ENCODE measurements around the gene GTPBP10.

The GTPBP10 gene

GRCh38 chr7:90351987-90352386 is 5.5 kb downstream of the GTPBP10 start:
- no peak for DNase-seq (ENCODE audit: low spot score)

- no peak for DNase-seq (ENCODE audit: low spot score)
These were observed 36.9 kb downstream of the GTPBP10 start for GRCh38 chr7:90383422-90383821.

GRCh38 chr7:90383861-90384260 is 37.3 kb downstream of the GTPBP10 start:
- no peak for DNase-seq (ENCODE audit: low spot score)

GRCh38 chr7:90384433-90384832 is 37.9 kb downstream of the GTPBP10 start:
- DNase-seq (ENCODE audit: low spot score), result no peak

GRCh38 chr7:90387470-90388240 is 41.1 kb downstream of the GTPBP10 start:
- no peak for DNase-seq (ENCODE audit: low spot score)

- DNase-seq (ENCODE audit: low spot score), result no peak
These were observed 44.4 kb downstream of the GTPBP10 start for GRCh38 chr7:90390926-90391325.

GRCh38 chr7:90391488-90391887 is 45.0 kb downstream of the GTPBP10 start:
- no peak for DNase-seq (ENCODE audit: low spot score)

GRCh38 chr7:90396420-90396819 is 49.9 kb downstream of the GTPBP10 start:
- DNase-seq (ENCODE audit: low spot score), result no peak

GRCh38 chr7:90401989-90402388 is 55.5 kb downstream of the GTPBP10 start:
- no peak for DNase-seq (ENCODE audit: low spot score)

GRCh38 chr7:90402785-90403173 is 56.3 kb downstream of the GTPBP10 start:
- DNase-seq (ENCODE audit: low spot score), result no peak

- DNase-seq (ENCODE audit: low spot score), result peak; percentile 89
These were observed 56.9 kb downstream of the GTPBP10 start, which contains the start of gene CLDN12 for GRCh38 chr7:90403174-90404113. CLDN12 (plus strand) TSS chr7:90403461; CDS start chr7:90412677, 9,216 bp downstream.

- no peak for DNase-seq (ENCODE audit: low spot score)
These were observed 58.3 kb downstream of the GTPBP10 start for GRCh38 chr7:90404777-90405176.

- DNase-seq (ENCODE audit: low spot score), result peak; percentile 76
These were observed 60.9 kb downstream of the GTPBP10 start for GRCh38 chr7:90407484-90407821.

GRCh38 chr7:90408142-90408541 is 61.6 kb downstream of the GTPBP10 start:
- no peak for DNase-seq (ENCODE audit: low spot score)

- no peak for DNase-seq (ENCODE audit: low spot score)
These were observed 63.2 kb downstream of the GTPBP10 start for GRCh38 chr7:90409667-90410066.

- DNase-seq (ENCODE audit: low spot score), result no peak
These were observed 65.0 kb downstream of the GTPBP10 start for GRCh38 chr7:90411510-90411909.

- no peak for DNase-seq (ENCODE audit: low spot score)
These were observed 66.1 kb downstream of the GTPBP10 start for GRCh38 chr7:90412458-90413184.

- DNase-seq (ENCODE audit: low spot score), result no peak
These were observed 66.6 kb downstream of the GTPBP10 start for GRCh38 chr7:90413185-90413528.

GRCh38 chr7:90421651-90422050 is 75.1 kb downstream of the GTPBP10 start:
- DNase-seq (ENCODE audit: low spot score), result no peak

GRCh38 chr7:90424720-90425119 is 78.2 kb downstream of the GTPBP10 start:
- DNase-seq (ENCODE audit: low spot score), result no peak

GRCh38 chr7:90425376-90425775 is 78.9 kb downstream of the GTPBP10 start:
- no peak for DNase-seq (ENCODE audit: low spot score)
